Upper lobe of left lung (tissue), 4 donors: ENCODE measurements around the gene XPR1.

ENCODE experiments used
- CTCF ChIP-seq, 6 experiments: fragments of 450-650 bp in 4 of 6; fragments of 200-600 bp in 2 of 6; sonication (generic) in 2 of 6; IDR thresholded peaks; one replicate each; pipeline ENCODE4 v1.5.1; 2016 to 2019; ENCODE audit warnings: antibody characterized with exemption in 6 of 6
- POLR2A ChIP-seq, 4 donors: fragments of 450-650 bp; IDR thresholded peaks; one replicate each; pipeline ENCODE4 v1.5.1; 2016 to 2017; ENCODE audit warnings: antibody characterized with exemption in 4 of 4, mild to moderate bottlenecking in 2 of 4

DNA sequence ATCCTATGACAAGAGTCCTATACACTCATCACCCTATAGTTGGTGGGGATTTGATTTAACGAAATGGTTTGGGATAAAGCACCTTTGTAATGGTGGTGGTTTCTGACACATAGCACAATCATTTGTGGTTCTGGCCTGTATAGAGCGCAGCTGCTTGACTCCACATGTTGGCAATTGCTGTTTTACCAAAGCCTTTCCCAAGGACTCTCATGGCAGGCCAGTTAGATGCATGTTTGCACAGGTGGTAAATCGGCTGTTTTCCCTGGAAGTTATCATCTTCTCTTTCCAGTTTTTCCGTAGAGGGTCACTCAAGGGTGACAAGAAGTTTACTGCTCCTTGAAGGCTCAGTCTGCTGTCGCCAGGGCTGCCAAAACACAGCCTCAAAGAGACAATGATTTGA, 17.1 kb upstream of the XPR1 start:
- TF ChIP-seq POLR2A (IDR thresholded peaks at IDR 0.05) (no peak), CTCF (IDR thresholded peaks at IDR 0.05) (no peak)
